GM18520 (cell line): ENCODE results near the gene METTL23.
"Not testable (repeated sequence)": the region's sequence is repeated elsewhere in the genome, so short reads cannot be mapped to it uniquely, and the experiment has no call there.

Experiments used
- ATAC-seq: cut with Tn5 transposase; IDR thresholded peaks from one replicate; pipeline ENCODE4 v1.9.1; 2021; ENCODE audit not compliant: unreplicated experiment

The METTL23 gene

GRCh38 chr17:76695059-76695831, 31.4 kb upstream of the METTL23 start:
- no peak for ATAC-seq

- ATAC-seq: no peak
These were observed 29.6 kb upstream of the METTL23 start for GRCh38 chr17:76696763-76697701.

- ATAC-seq: no peak
These were observed 28.8 kb upstream of the METTL23 start for GRCh38 chr17:76697702-76698465.

GRCh38 chr17:76698466-76698977, 28.1 kb upstream of the METTL23 start:
- not testable (repeated sequence) for ATAC-seq

GRCh38 chr17:76700270-76700616, 26.4 kb upstream of the METTL23 start:
- ATAC-seq: no peak

GRCh38 chr17:76700617-76701470, 25.8 kb upstream of the METTL23 start:
- ATAC-seq: no peak

- no peak for ATAC-seq
These were observed 25.1 kb upstream of the METTL23 start for GRCh38 chr17:76701471-76701967.

- ATAC-seq: no peak
These were observed 24.6 kb upstream of the METTL23 start for GRCh38 chr17:76702076-76702475.

GRCh38 chr17:76702941-76703637, 23.6 kb upstream of the METTL23 start:
- ATAC-seq: no peak

GRCh38 chr17:76704805-76705204, 21.8 kb upstream of the METTL23 start:
- no peak for ATAC-seq

- no peak for ATAC-seq
These were observed 19.8 kb upstream of the METTL23 start for GRCh38 chr17:76706817-76707216.

- no peak for ATAC-seq
These were observed 18.4 kb upstream of the METTL23 start for GRCh38 chr17:76707985-76708807.

- no peak for ATAC-seq
These were observed 17.3 kb upstream of the METTL23 start for GRCh38 chr17:76709077-76709950.

GRCh38 chr17:76709951-76710862, 16.4 kb upstream of the METTL23 start:
- ATAC-seq: not testable (repeated sequence)

- no peak for ATAC-seq
These were observed 15.6 kb upstream of the METTL23 start, which contains the start of gene MXRA7 for GRCh38 chr17:76710863-76711611. MXRA7 (minus strand) TSS chr17:76710965; CDS start chr17:76710946, 19 bp downstream.

GRCh38 chr17:76712321-76712720, 14.3 kb upstream of the METTL23 start:
- not testable (repeated sequence) for ATAC-seq
